ENCODE measurements around the gene PIK3C2A.

- TF ChIP-seq RXRA (IDR thresholded peaks at IDR 0.05; ENCODE audit: borderline replicate concordance, low read depth): no peak
- TF ChIP-seq GATA2 (CRISPR knock-in tag; IDR thresholded peaks at IDR 0.05): no peak
- TF ChIP-seq EP300 (IDR thresholded peaks at IDR 0.05; ENCODE audit: borderline replicate concordance in 1 of 2, low read depth in 1 of 2, low read length in 1 of 2): no peak
- no peak for TF ChIP-seq ZBTB33 (IDR thresholded peaks at IDR 0.05; ENCODE audit: borderline replicate concordance, low read depth)
Observed at GRCh38 chr11:17211286-17211685, 3.5 kb upstream of the PIK3C2A start.
